Activated CD4-positive, alpha-beta T cell treated with anti-CD3 and anti-CD28 coated beads, Interleukin-2, amount 10 ng/mL, durations not matched to agents 7 days and 5 days (primary cell): Measurements from ENCODE around the gene CACYBP. TPM values are rescaled to one million over a fixed set of nuclear protein-coding genes. Genes with fewer than 3 reads are reported as not detected.
"Not testable (repeated sequence)": the region's sequence is repeated elsewhere in the genome, so short reads cannot be mapped to it uniquely, and the experiment has no call there.

Source experiments
- CTCF ChIA-PET: fragments of 350-600 bp; sonication (Branson Sonifier 250); formaldehyde crosslinking; loops from one replicate; lab custom pipeline; 2021; ENCODE audit warnings: antibody characterized with exemption; lab: Charles Lee
- POLR2A ChIA-PET: fragments of 350-600 bp; sonication (Branson Sonifier 250); formaldehyde crosslinking; loops from one replicate; lab custom pipeline; 2021; ENCODE audit warnings: antibody characterized with exemption; lab: Charles Lee
- DNase-seq: peaks from one replicate; pipeline ENCODE4 v3.0.0-alpha.2; 2020
- H3K27ac Mint-ChIP-seq: one replicate; pipeline ENCODE4 v1.8.0; 2021; ENCODE audit warnings: mild to moderate bottlenecking, moderate library complexity, mixed read lengths
- H3K27me3 Mint-ChIP-seq: one replicate; pipeline ENCODE4 v1.8.0; 2021; ENCODE audit warnings: mixed read lengths
- H3K36me3 Mint-ChIP-seq: one replicate; pipeline ENCODE4 v1.8.0; 2021; ENCODE audit warnings: low read depth, mixed read lengths
- H3K4me1 Mint-ChIP-seq: one replicate; pipeline ENCODE4 v1.8.0; 2021; ENCODE audit warnings: mixed read lengths
- H3K4me3 Mint-ChIP-seq: one replicate; pipeline ENCODE4 v1.8.0; 2021; ENCODE audit warnings: mild to moderate bottlenecking, moderate library complexity, mixed read lengths
- H3K9me3 Mint-ChIP-seq: one replicate; pipeline ENCODE4 v1.8.0; 2021; ENCODE audit warnings: mixed read lengths
- total RNA-seq, 2 experiments: library from RNA; stranded (reverse); gene quantifications; one replicate each; pipeline ENCODE4 v1.2.3, GENCODE V29; 2021

Gene CACYBP
- total RNA-seq, 2 experiments from 2014 or later, result 198 to 207 TPM

- Mint-ChIP-seq H3K4me3 (no peak overlapping the region), H3K36me3 (peaks cover 20% of the 10 kb centered on the region), H3K27me3 (no peaks in the 10 kb centered on the region), H3K4me1 (peaks cover 42% of the 10 kb centered on the region), H3K27ac (no peak overlapping the region), H3K9me3 (no peaks in the 10 kb centered on the region)
- ChIA-PET POLR2A (interaction anchor here (0.5 to 1.8 kb wide), 6 partner anchors 24 to 200 kb away, joined by 3 to 10 read pairs (median 4); partner anchors contain the start of gene MRPS14), CTCF (interaction anchor here (1.0 to 2.9 kb wide), 13 partner anchors 8 to 200 kb away, joined by 3 to 13 read pairs (median 6); partner anchors contain the start of gene MRPS14)
- DNase-seq, result peak; percentile 97
These were observed 371 bp upstream of the CACYBP start for GRCh38 chr1:174999216-174999935.

- Mint-ChIP-seq H3K27ac (no peak overlapping the region), H3K36me3 (peaks cover 29% of the 10 kb centered on the region), H3K4me1 (peaks cover 51% of the 10 kb centered on the region), H3K27me3 (no peaks in the 10 kb centered on the region), H3K9me3 (no peaks in the 10 kb centered on the region), H3K4me3 (no peak overlapping the region)
- no peak for DNase-seq
- CTCF ChIA-PET, result interaction anchor here (1.1 to 2.9 kb wide), 7 partner anchors 9 to 29 kb away, joined by 3 to 13 read pairs (median 7); partner anchors contain the start of gene MRPS14
- POLR2A ChIA-PET, result interaction anchor here (0.6 kb wide), 1 partner anchor 10 kb away, joined by 3 read pairs; no protein-coding TSS in a partner anchor
These were observed 995 bp downstream of the CACYBP start for GRCh38 chr1:175000697-175001187.

- ChIA-PET POLR2A (interaction anchor here (0.7 kb wide), 1 partner anchor 20 kb away, joined by 4 read pairs; the partner anchor contains the start of gene MRPS14), CTCF (interaction anchor here (0.7 to 1.8 kb wide), 5 partner anchors 14 to 20 kb away, joined by 3 to 4 read pairs (median 3); partner anchors contain the start of gene MRPS14)
- Mint-ChIP-seq H3K4me3 (peak overlapping the region; percentile 11), H3K9me3 (no peaks in the 10 kb centered on the region), H3K36me3 (peaks cover 40% of the 10 kb centered on the region), H3K27me3 (no peaks in the 10 kb centered on the region), H3K27ac (peak overlapping the region; percentile 51), H3K4me1 (peaks cover 52% of the 10 kb centered on the region)
- no peak for DNase-seq
These were observed 3.3 kb downstream of the CACYBP start for GRCh38 chr1:175002910-175003517.

- ChIA-PET POLR2A (no interaction called here), CTCF (interaction anchor here (0.7 to 1.8 kb wide), 3 partner anchors 13 to 20 kb away, joined by 3 to 4 read pairs (median 4); partner anchors contain the start of gene MRPS14)
- no peak for DNase-seq
- no peaks in the 10 kb centered on the region for H3K9me3 Mint-ChIP-seq
- H3K36me3 Mint-ChIP-seq, result peaks cover 45% of the 10 kb centered on the region
- H3K4me3 Mint-ChIP-seq, result peak overlapping the region; percentile 4
- no peaks in the 10 kb centered on the region for H3K27me3 Mint-ChIP-seq
- H3K4me1 Mint-ChIP-seq, result peaks cover 52% of the 10 kb centered on the region
- H3K27ac Mint-ChIP-seq, result peak overlapping the region; percentile 51
These were observed 3.8 kb downstream of the CACYBP start for GRCh38 chr1:175003521-175003920.

- no peaks in the 10 kb centered on the region for H3K9me3 Mint-ChIP-seq
- no peaks in the 10 kb centered on the region for H3K27me3 Mint-ChIP-seq
- ChIA-PET POLR2A (no interaction called here), CTCF (interaction anchor here (0.6 to 1.5 kb wide), 3 partner anchors 9 to 968 kb away, joined by 3 to 4 read pairs (median 3); partner anchors contain the start of gene MRPS14)
- peaks cover 57% of the 10 kb centered on the region for H3K4me1 Mint-ChIP-seq
- H3K27ac Mint-ChIP-seq, result no peak overlapping the region
- H3K36me3 Mint-ChIP-seq, result peaks cover 56% of the 10 kb centered on the region
- no peak overlapping the region for H3K4me3 Mint-ChIP-seq
- no peak for DNase-seq
These were observed 5.5 kb downstream of the CACYBP start for GRCh38 chr1:175005085-175005783.

- ChIA-PET POLR2A (no interaction called here), CTCF (interaction anchor here (1.0 kb wide), 1 partner anchor 9 kb away, joined by 3 read pairs; the partner anchor contains the start of gene CACYBP)
- Mint-ChIP-seq H3K9me3 (no peaks in the 10 kb centered on the region), H3K36me3 (peaks cover 70% of the 10 kb centered on the region), H3K4me1 (peaks cover 27% of the 10 kb centered on the region), H3K4me3 (no peak overlapping the region), H3K27me3 (no peaks in the 10 kb centered on the region), H3K27ac (no peak overlapping the region)
- DNase-seq, result no peak
These were observed 9.8 kb downstream of the CACYBP start for GRCh38 chr1:175009532-175009931.

- Mint-ChIP-seq H3K27me3 (no peaks in the 10 kb centered on the region), H3K27ac (peak overlapping the region; percentile 4), H3K36me3 (peaks cover 73% of the 10 kb centered on the region), H3K4me3 (no peak overlapping the region), H3K4me1 (peaks cover 12% of the 10 kb centered on the region), H3K9me3 (no peaks in the 10 kb centered on the region)
- no peak for DNase-seq
- CTCF ChIA-PET, result interaction anchor here (0.5 kb wide), 1 partner anchor 593 kb away, joined by 3 read pairs; no protein-coding TSS in a partner anchor
- POLR2A ChIA-PET, result no interaction called here
These were observed 13.7 kb downstream of the CACYBP start for GRCh38 chr1:175013445-175013844.

- no peak for DNase-seq
- Mint-ChIP-seq H3K27ac (no peak overlapping the region), H3K27me3 (no peaks in the 10 kb centered on the region), H3K9me3 (no peaks in the 10 kb centered on the region), H3K36me3 (peaks cover 68% of the 10 kb centered on the region), H3K4me1 (peaks cover 11% of the 10 kb centered on the region), H3K4me3 (no peak overlapping the region)
- ChIA-PET POLR2A (no interaction called here), CTCF (interaction anchor here (1.4 to 3.0 kb wide), 3 partner anchors 9 to 15 kb away, joined by 4 to 13 read pairs (median 12); partner anchors contain the start of genes CACYBP and MRPS14)
These were observed 15.5 kb downstream of the CACYBP start for GRCh38 chr1:175015243-175015642.

- Mint-ChIP-seq H3K4me1 (peaks cover 35% of the 10 kb centered on the region), H3K36me3 (peaks cover 44% of the 10 kb centered on the region), H3K9me3 (peaks cover under 1% of the 10 kb centered on the region), H3K27me3 (no peaks in the 10 kb centered on the region), H3K27ac (no peak overlapping the region), H3K4me3 (no peak overlapping the region)
- DNase-seq, result no peak
- ChIA-PET POLR2A (no interaction called here), CTCF (interaction anchor here (1.4 kb wide), 1 partner anchor 17 kb away, joined by 3 read pairs; no protein-coding TSS in a partner anchor)
These were observed 19.8 kb downstream of the CACYBP start for GRCh38 chr1:175019524-175019923.

GRCh38 chr1:175023043-175023921, 23.5 kb downstream of the CACYBP start, which contains the start of gene MRPS14:
TSS of gene MRPS14 (minus strand) at chr1:175023425. CDS start at chr1:175023408, 17 bp downstream.
- ChIA-PET CTCF (interaction anchor here (0.6 to 2.1 kb wide), 8 partner anchors 8 to 207 kb away, joined by 3 to 12 read pairs (median 4); partner anchors contain the start of gene CACYBP), POLR2A (interaction anchor here (0.5 to 2.0 kb wide), 4 partner anchors 21 to 1257 kb away, joined by 3 to 8 read pairs (median 4); partner anchors contain the start of gene CACYBP)
- peaks cover 21% of the 10 kb centered on the region for H3K36me3 Mint-ChIP-seq
- H3K4me3 Mint-ChIP-seq, result peak within 1 kb of the TSS; percentile 89
- H3K9me3 Mint-ChIP-seq, result peaks cover 5% of the 10 kb centered on the region
- peak within 1 kb of the TSS; percentile 92 for H3K27ac Mint-ChIP-seq
- peak; percentile 99 for DNase-seq
- H3K4me1 Mint-ChIP-seq, result peaks cover 31% of the 10 kb centered on the region
- no peaks in the 10 kb centered on the region for H3K27me3 Mint-ChIP-seq

GRCh38 chr1:175023922-175024242, 24.1 kb downstream of the CACYBP start:
- H3K27me3 Mint-ChIP-seq, H3K9me3 Mint-ChIP-seq, DNase-seq: not testable (repeated sequence)
- Mint-ChIP-seq H3K4me1 (peaks cover 31% of the 10 kb centered on the region), H3K27ac (peak overlapping the region; percentile 92), H3K36me3 (peaks cover 18% of the 10 kb centered on the region), H3K4me3 (peak overlapping the region; percentile 89)
- ChIA-PET CTCF (interaction anchor here (1.0 to 2.1 kb wide), 5 partner anchors 9 to 131 kb away, joined by 3 to 12 read pairs (median 9); partner anchors contain the start of gene CACYBP), POLR2A (interaction anchor here (1.0 to 2.0 kb wide), 2 partner anchors 25 to 168 kb away, joined by 3 to 8 read pairs; partner anchors contain the start of gene CACYBP)
